ENCODE measurements around the gene NRARP. TPM values are rescaled to one million over a fixed set of nuclear protein-coding genes. Genes with fewer than 3 reads are reported as not detected.

The NRARP gene
- total and polyA plus RNA-seq, 2 of the 13 experiments (the other 11 are each of a cell fraction or from before 2014, with no cell fraction given): 0.22 to 0.46 TPM

GRCh38 chr9:137254624-137255447, 47.2 kb downstream of the NRARP start, which contains the start of gene NELFB (continued):
- TF ChIP-seq TFE3 (CRISPR knock-in tag; IDR thresholded peaks at IDR 0.05) (no peak), HOXA9 (CRISPR knock-in tag; IDR thresholded peaks at IDR 0.05; ENCODE audit: borderline replicate concordance) (no peak), MATR3 (CRISPR knock-in tag; IDR thresholded peaks at IDR 0.05) (no peak), ZNF530 (CRISPR knock-in tag; IDR thresholded peaks at IDR 0.05; ENCODE audit: low read depth) (no peak), KLF12 (CRISPR knock-in tag; IDR thresholded peaks at IDR 0.05; ENCODE audit: borderline replicate concordance) (peak; percentile 89; the same call in 1 of the 2 replicates), THRA (CRISPR knock-in tag; IDR thresholded peaks at IDR 0.05; ENCODE audit: borderline replicate concordance) (0 out of 2 replicates have a peak, but pooled peaks have one; percentile 4), ZHX1 (CRISPR knock-in tag; IDR thresholded peaks at IDR 0.05; ENCODE audit: low read depth) (no peak), ZFP91 (CRISPR knock-in tag; IDR thresholded peaks at IDR 0.05; ENCODE audit: borderline replicate concordance) (peak; percentile 15), ZBTB10 (CRISPR knock-in tag; IDR thresholded peaks at IDR 0.05; ENCODE audit: borderline replicate concordance) (0 out of 2 replicates have a peak, but pooled peaks have one; percentile 4), ZNF572 (CRISPR knock-in tag; IDR thresholded peaks at IDR 0.05) (no peak), SOX6 (IDR thresholded peaks at IDR 0.05) (no peak), SOX6 (CRISPR knock-in tag; IDR thresholded peaks at IDR 0.05) (no peak), E2F1 (CRISPR knock-in tag; IDR thresholded peaks at IDR 0.05) (peak; percentile 90), ZNF83 (CRISPR knock-in tag; IDR thresholded peaks at IDR 0.05; ENCODE audit: borderline replicate concordance) (no peak), MEF2D (CRISPR knock-in tag; IDR thresholded peaks at IDR 0.05) (no peak)
